Small intestine (tissue), 7 donors: ENCODE measurements around the gene GPR108. TPM values are rescaled to one million over a fixed set of nuclear protein-coding genes. Genes with fewer than 3 reads are reported as not detected.

Experiments
- DNase-seq, 2 donors: peaks; one replicate each; pipeline versions ENCODE4 v3.0.0 to v3.0.0-alpha.2; 2013
- FAIRE-seq: peaks from 2 replicates; lab custom pipeline; 2012; peaks lifted over from hg19 to GRCh38; lab: Jason Lieb, UNC
- H3K27ac ChIP-seq, 3 donors: one replicate each; pipeline ENCODE4 v1.5.1; 2013; ENCODE audit warnings: low read length in 2 of 3, mild to moderate bottlenecking in 2 of 3, control low read depth in 1 of 3, inconsistent platforms in 1 of 3, low read depth in 1 of 3, moderate library complexity in 1 of 3
- H3K27me3 ChIP-seq, 3 donors: one replicate each; pipeline ENCODE4 v1.6.1; 2013; ENCODE audit warnings: low read length in 3 of 3, inconsistent platforms in 1 of 3; ENCODE audit not compliant: control insufficient read depth in 3 of 3, insufficient read depth in 3 of 3
- H3K36me3 ChIP-seq, 3 donors: one replicate each; pipeline ENCODE4 v1.6.1; 2013; ENCODE audit warnings: low read length in 3 of 3, inconsistent platforms in 1 of 3, low read depth in 1 of 3, mild to moderate bottlenecking in 1 of 3, moderate library complexity in 1 of 3; ENCODE audit not compliant: control insufficient read depth in 3 of 3, insufficient read depth in 2 of 3
- H3K4me1 ChIP-seq, 3 donors: one replicate each; pipeline ENCODE4 v1.6.1; 2013; ENCODE audit warnings: low read length in 2 of 3, inconsistent platforms in 1 of 3, low read depth in 1 of 3, mild to moderate bottlenecking in 1 of 3, moderate library complexity in 1 of 3; ENCODE audit not compliant: control insufficient read depth in 3 of 3, insufficient read depth in 2 of 3
- H3K4me3 ChIP-seq, 3 donors: one replicate each; pipeline ENCODE4 v1.5.1; 2013; ENCODE audit warnings: low read length in 3 of 3, control low read depth in 1 of 3, inconsistent platforms in 1 of 3, low read depth in 1 of 3, mild to moderate bottlenecking in 1 of 3, moderate library complexity in 1 of 3
- H3K9me3 ChIP-seq, 2 donors: one replicate each; pipeline ENCODE4 v1.6.1; 2013; ENCODE audit warnings: low read depth in 1 of 2, low read length in 1 of 2; ENCODE audit not compliant: control insufficient read depth in 2 of 2, insufficient read depth in 1 of 2
- WGBS, 3 donors: extraction: QIAGEN DNeasy Blood & Tissue Kit; methylation state at CpG; one replicate each; pipeline ENCODE4 v1.1.7; 2013; 5-methylcytosine and 5-hydroxymethylcytosine counted together
- polyA plus RNA-seq, 4 donors: library from polyadenylated mRNA; stranded (reverse) in 3 of 4; unstranded in 1 of 4; fragments of 200-250 nt in 3 of 4; fragments of 120-200 nt in 1 of 4; gene quantifications; one replicate each; pipeline versions ENCODE4 v1.2.1 to v1.2.3, GENCODE V29; 2013
- donor health status: healthy with polysubstance abuse.
- donor health status: control.
- donor health status: control.
- donor health status: Bipolar disorder and iron deficiency.
- donor health status: healthy.

GPR108 gene
- polyA plus RNA-seq, 4 donors, result 68.9 to 128 (median 89.2) TPM

DNA sequence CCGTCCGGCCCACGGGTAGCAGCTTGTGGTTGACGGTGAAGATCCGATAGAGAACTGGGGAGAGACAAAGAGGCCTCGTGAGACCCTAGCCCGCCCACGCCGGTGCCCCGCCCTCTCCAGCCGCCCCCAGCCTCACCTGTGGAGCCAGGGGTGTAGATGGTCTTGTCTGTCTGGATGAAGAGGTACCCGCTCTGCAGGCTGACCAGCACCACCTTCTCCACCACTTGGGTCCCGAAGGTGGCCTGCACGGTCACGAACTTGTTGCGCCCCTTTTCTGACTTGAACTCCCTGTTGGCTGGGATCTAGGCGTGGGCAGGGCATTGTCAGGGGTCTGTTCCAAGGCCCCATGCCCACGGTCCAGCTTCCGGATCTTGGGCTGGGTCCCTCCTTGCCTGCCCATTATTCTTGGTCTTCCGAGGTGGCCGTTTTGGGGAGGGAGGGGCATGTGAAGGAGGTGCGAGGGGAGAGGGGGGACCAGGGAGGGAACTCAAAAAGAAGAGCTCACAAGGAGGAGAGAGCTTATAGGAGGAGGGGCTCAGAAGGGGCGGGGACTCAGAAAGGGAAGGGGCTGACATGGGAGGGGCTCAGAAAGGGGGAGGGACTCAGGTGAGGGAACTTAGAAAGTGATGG, 19.2 kb downstream of the GPR108 start:
- peaks cover 0 to 3% (median 0%) of the 10 kb centered on the region in 3 donors for H3K27me3 ChIP-seq
- DNase-seq, result no peak
- WGBS, 3 donors, result 79 to 81% (median 80%) methylated on average over 20 to 23 of the region's 23 CpGs
- H3K4me1 ChIP-seq, result peaks cover 0 to 17% (median 0%) of the 10 kb centered on the region in 3 donors
- no peak for FAIRE-seq
- no peak overlapping the region for H3K4me3 ChIP-seq
- H3K36me3 ChIP-seq, result peaks cover 0 to 4% (median 0%) of the 10 kb centered on the region in 3 donors
- no peak overlapping the region for H3K27ac ChIP-seq
- peaks cover 0 to under 1% of the 10 kb centered on the region in 2 donors for H3K9me3 ChIP-seq

DNA sequence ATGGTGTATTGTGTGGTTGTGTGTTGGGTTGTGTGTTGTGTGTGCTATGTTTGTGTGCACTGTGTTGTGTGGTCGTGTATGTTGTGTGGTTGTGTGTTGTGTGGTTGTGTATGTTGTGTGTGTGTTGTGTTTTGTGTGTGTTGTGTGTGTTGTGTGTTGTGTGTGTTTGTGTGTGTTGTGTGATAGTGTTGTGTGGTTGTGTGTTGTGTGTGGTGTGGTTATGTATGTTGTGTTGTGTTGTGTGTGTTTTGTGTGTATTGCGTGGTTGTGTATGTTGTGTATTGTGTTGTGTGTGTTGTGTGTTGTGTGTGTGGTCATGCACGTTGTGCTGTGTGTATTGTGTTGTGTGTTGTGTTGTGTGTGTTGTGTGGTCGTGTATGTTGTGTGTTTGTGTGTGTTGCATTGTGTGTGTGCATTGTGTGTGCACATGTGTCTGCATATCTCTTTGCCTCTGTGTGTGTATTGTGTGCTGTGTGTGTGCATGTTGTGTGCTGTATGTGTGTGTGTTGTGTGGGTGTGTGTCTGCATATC, 19.9 kb downstream of the GPR108 start:
- peaks cover 0 to 3% (median 0%) of the 10 kb centered on the region in 3 donors for H3K27me3 ChIP-seq
- DNase-seq (no peak), FAIRE-seq (no peak)
- no peak overlapping the region for H3K4me3 ChIP-seq
- no peak overlapping the region for H3K27ac ChIP-seq
- peaks cover 0 to 10% (median 0%) of the 10 kb centered on the region in 3 donors for H3K4me1 ChIP-seq
- H3K36me3 ChIP-seq, result peaks cover 0 to 4% (median 0%) of the 10 kb centered on the region in 3 donors
- peaks cover 0 to 4% of the 10 kb centered on the region in 2 donors for H3K9me3 ChIP-seq
- 76 to 83% (median 81%) methylated on average over 4 of the region's 4 CpGs for WGBS, 3 donors

DNA sequence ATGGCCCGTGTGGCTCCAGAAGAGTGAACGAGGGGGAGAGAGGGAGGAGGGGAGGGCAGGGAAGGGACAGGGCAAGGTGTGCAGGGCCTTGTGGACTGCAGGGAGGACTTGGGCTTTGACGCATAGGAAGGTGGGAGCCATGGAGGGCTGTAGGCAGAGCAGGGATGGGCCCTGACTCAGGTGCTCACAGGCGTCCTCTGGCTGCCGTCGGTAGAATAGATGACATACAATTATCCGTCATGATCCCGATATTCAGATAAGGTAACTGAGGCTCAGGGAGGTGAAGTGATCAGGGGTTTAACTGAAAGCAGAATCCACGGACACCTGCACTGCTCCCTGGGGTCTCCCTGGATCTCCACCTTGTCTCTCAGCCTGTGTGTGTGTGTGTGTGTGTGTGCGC, 20.3 kb downstream of the GPR108 start:
- Histone ChIP-seq H3K27me3 (peaks cover 0 to 3% (median 0%) of the 10 kb centered on the region in 3 donors), H3K4me1 (peaks cover 0 to 7% (median 0%) of the 10 kb centered on the region in 3 donors), H3K36me3 (peaks cover 0 to 4% (median 0%) of the 10 kb centered on the region in 3 donors), H3K4me3 (no peak overlapping the region), H3K27ac (no peak overlapping the region), H3K9me3 (peaks cover 0 to 4% of the 10 kb centered on the region in 2 donors)
- no peak for DNase-seq
- no peak for FAIRE-seq
- WGBS, 3 donors, result 65 to 79% (median 75%) methylated on average over 10 of the region's 10 CpGs

DNA sequence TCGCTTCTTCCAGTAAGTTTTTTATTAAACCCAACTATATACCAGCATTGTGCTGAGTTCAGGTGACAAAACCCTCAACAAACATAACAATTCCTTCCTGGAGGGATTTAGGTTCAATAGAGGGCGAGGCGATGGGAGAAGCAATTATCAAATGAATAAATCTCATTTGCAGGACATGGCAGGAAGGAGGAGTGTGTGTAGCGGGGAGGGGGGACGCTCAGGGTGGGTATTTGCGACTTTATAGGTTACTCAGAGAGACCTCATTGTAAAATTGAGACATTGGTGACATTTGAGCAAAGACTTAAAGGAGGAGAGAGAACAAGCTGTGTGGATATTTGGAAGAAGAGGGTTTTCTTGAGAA, 20.8 kb downstream of the GPR108 start:
- Histone ChIP-seq H3K27me3 (peaks cover 0 to 8% (median 0%) of the 10 kb centered on the region in 3 donors), H3K36me3 (peaks cover 0 to 4% (median 0%) of the 10 kb centered on the region in 3 donors), H3K4me3 (no peak overlapping the region), H3K9me3 (peaks cover 0 to 4% of the 10 kb centered on the region in 2 donors), H3K4me1 (peaks cover 0 to 7% (median 0%) of the 10 kb centered on the region in 3 donors), H3K27ac (no peak overlapping the region)
- 65 to 81% (median 68%) methylated on average over 6 of the region's 6 CpGs for WGBS, 3 donors
- DNase-seq (no peak), FAIRE-seq (no peak)

DNA sequence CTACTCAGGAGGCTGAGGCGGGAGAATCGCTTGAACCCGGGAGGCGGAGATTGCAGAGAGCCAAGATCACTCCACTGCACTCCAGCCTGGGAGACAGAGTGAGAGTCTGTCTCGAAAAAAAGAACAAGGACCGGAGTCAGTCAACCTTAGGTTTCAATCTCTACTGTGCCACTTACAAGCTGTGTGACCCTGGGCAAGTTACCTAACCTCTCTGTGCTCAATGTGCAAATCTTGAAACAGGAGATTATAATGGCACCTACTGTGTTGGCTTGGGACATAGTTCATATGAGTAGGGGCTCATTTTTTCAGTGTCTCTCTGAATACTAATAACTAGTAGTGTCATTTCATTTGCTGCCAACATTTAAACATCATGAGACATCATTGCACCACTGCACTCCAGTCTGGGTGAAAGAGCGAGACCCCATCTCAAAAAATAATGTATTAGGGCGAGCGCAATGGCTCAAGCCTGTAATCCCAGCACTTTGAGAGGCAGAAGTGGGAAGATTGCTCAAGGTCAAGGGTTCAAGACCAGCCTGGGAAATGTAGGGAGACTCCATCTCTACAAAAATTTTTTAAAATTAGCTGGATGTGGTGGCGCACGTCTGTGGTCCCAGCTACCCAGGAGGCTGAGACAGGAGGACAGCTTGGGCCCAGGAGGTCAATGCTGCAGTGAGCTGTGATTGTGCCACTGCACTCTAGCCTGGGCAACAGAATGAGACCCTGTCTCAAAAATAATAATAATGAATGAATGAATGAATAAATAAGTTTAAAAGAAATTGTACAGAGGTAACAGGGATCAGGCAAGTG, 22.4 kb downstream of the GPR108 start:
- Histone ChIP-seq H3K9me3 (peaks cover 0 to 4% of the 10 kb centered on the region in 2 donors), H3K36me3 (peaks cover 0 to 4% (median 0%) of the 10 kb centered on the region in 3 donors), H3K27ac (no peak overlapping the region), H3K27me3 (peaks cover 0 to 17% (median 2%) of the 10 kb centered on the region in 3 donors), H3K4me1 (no peaks in the 10 kb centered on the region), H3K4me3 (no peak overlapping the region)
- DNase-seq, result no peak
- no peak for FAIRE-seq
- WGBS, 3 donors, result 91 to 94% (median 93%) methylated on average over 11 of the region's 11 CpGs

DNA sequence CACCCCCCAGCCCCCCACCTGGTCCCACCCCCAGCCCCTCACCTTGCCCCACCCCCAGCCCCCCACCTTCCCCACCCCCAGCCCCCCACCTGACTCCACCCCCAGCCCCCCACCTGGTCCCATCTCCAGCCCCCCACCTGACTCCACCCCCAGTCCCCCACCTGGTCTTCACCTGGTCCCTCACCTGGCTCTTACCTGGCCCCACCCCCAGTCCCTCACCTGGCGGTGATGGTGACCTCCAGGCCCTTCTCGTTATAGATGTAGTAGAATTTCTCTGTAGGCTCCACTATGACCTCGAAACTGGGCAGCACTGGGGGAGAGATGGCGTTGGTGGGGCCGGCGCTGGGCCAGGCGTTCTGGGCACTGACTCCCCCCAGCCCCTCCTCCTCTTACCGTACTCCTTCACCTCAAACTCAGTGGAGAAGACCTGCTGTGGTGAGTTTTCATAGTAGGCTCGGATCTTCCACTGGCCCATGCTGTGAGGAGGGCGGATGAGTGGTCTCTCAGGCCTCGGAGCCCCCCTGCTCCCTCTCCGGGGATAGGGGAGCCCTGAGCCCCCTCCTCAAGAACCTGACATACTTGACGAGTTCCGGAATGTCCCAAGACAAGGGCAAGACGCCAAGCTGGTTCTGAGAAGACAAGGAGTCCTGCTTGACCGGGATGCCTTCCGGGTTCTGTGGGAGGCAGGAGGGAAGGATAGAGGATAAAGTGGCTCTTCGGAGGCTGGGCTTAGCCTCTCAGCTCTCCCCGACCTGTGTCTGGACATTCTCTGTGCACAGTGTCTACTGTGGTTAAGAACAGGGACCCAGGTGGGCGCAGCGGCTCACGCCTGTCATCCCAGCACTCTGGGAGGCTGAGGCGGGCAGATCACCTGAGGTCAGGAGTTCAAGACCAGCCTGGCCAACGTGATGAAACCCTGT, 23.3 kb downstream of the GPR108 start:
- WGBS, 3 donors, result 68 to 71% (median 69%) methylated on average over 24 of the region's 24 CpGs
- DNase-seq (no peak), FAIRE-seq (no peak)
- peaks cover 0 to 4% (median 0%) of the 10 kb centered on the region in 3 donors for H3K36me3 ChIP-seq
- no peak overlapping the region for H3K4me3 ChIP-seq
- no peaks in the 10 kb centered on the region for H3K4me1 ChIP-seq
- peaks cover 0 to 4% of the 10 kb centered on the region in 2 donors for H3K9me3 ChIP-seq
- peaks cover 0 to 22% (median 2%) of the 10 kb centered on the region in 3 donors for H3K27me3 ChIP-seq
- no peak overlapping the region for H3K27ac ChIP-seq

DNA sequence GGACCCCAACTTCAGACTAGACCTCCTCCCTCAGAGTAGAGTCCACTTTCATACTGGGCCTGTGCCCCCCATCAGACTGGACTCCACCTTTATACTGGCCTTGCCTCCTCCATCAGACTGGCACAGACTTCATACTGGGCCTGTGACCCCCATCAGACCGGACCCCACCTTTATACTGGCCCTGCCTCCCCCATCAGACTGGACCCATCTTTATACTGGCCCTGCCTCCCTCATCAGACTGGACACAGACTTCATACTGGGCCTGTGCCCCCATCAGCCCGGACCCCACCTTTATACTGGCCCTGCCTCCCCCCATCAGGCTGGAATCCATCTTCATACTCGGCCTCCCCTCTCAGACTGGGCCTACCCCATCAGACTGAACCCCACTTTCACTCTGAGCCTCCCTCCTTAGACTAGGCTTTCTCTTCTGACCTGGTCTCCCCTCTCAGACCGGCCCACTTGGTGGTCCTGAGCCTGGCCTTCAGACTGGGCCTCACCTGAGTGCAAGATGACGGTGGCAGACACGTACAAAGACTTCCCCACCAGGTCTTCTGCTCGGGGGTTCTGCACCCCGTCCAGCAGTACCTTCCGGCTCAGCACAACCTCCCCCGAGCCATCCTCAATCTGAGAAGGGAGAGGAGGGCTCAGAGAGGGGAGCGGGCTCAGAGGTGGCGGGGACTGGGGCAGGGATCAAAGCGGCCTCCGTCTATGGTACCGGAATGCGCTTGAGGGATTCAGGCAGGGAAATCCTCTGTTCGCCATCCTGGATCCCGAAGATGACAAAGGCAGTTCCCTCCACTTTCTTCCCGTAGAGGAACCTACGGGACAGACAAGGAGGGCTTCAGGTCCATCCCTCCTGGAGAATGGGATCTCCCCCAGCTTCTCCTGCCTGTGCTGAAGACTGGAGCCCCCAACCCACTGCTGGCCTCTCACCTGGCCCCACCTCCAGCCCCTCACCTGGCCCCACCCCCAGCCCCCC, 24.4 kb downstream of the GPR108 start:
- FAIRE-seq, result no peak
- peaks cover 0 to 4% of the 10 kb centered on the region in 2 donors for H3K9me3 ChIP-seq
- WGBS, 3 donors, result 88 to 92% (median 89%) methylated on average over 19 to 20 of the region's 20 CpGs
- no peak overlapping the region for H3K27ac ChIP-seq
- H3K36me3 ChIP-seq, result peaks cover 0 to 2% (median 0%) of the 10 kb centered on the region in 3 donors
- no peak overlapping the region for H3K4me3 ChIP-seq
- no peak for DNase-seq
- H3K4me1 ChIP-seq, result no peaks in the 10 kb centered on the region
- H3K27me3 ChIP-seq, result peaks cover 0 to 28% (median 2%) of the 10 kb centered on the region in 3 donors
